Measurements from ENCODE around the gene SEPTIN8. TPM values are rescaled to one million over a fixed set of nuclear protein-coding genes. Genes with fewer than 3 reads are reported as not detected.

Gene SEPTIN8
- total RNA-seq, 1 experiment from 2014 or later: 38.2 TPM

DNA sequence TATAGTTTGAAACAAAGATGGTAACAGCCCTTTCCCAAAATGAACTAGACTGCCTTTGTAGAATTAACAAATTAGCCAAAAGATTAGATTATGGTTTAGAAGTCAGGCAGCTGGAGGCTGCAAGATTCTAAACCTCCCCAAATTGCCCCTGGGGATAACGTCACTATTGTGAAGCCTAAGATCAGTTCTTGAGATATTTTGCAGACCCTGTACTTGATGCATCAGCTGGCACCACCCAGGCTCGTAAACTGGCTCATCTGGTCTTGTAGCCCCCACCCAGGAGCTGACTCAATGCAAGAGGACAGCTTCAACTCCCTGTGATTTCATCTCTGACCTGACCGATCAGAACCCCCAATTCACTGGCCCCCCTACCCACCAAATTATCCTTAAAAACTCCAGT is 31.8 kb upstream of the SEPTIN8 start:
- Histone ChIP-seq H3K9ac (ENCODE audit: extremely low read depth, insufficient read length, low read length) (no peak overlapping the region), H3K14ac (ENCODE audit: insufficient read depth, low read length) (no peak overlapping the region), H3K18ac (ENCODE audit: insufficient read length, low read depth, low read length) (no peak overlapping the region), H2AK5ac (ENCODE audit: insufficient read length, low read length) (no peak overlapping the region), H2BK120ac (ENCODE audit: low read depth, low read length, poor library complexity, severe bottlenecking) (no peak overlapping the region), H3T11ph (ENCODE audit: low read length) (no peak overlapping the region), H2AFZ (ENCODE audit: low read length) (no peak overlapping the region), H3K27ac (ENCODE audit: insufficient read length, low read depth, low read length) (no peak overlapping the region), H2BK15ac (ENCODE audit: low read depth, low read length) (no peak overlapping the region), H3K9me3 (ENCODE audit: control insufficient read depth, low read depth, low read length) (no peaks in the 10 kb centered on the region), H3K27me3 (ENCODE audit: insufficient read depth, low read length) (peaks cover 20% of the 10 kb centered on the region), H3K4me2 (ENCODE audit: insufficient read depth, insufficient read length, low read length) (no peak overlapping the region), H4K20me1 (ENCODE audit: control insufficient read depth, insufficient read depth, insufficient read length) (no peaks in the 10 kb centered on the region), H3K4ac (ENCODE audit: low read depth, low read length) (no peak overlapping the region), H2BK5ac (ENCODE audit: insufficient read length, low read length) (no peak overlapping the region), H4K8ac (replicated peaks; ENCODE audit: insufficient read length, low read depth, low read length) (no peak overlapping the region), H3K4me1 (ENCODE audit: insufficient read depth, low read length) (no peaks in the 10 kb centered on the region), H3K79me1 (ENCODE audit: insufficient read depth, low read depth, low read length, poor library complexity, severe bottlenecking) (no peaks in the 10 kb centered on the region), H4K91ac (ENCODE audit: insufficient read length, low read depth, low read length) (no peak overlapping the region), H3K23ac (ENCODE audit: insufficient read length, low read depth, low read length) (no peak overlapping the region), H2BK20ac (ENCODE audit: low read depth, low read length, poor library complexity, severe bottlenecking) (no peak overlapping the region), H3K23me2 (ENCODE audit: insufficient read length, low read depth, low read length, poor library complexity, severe bottlenecking) (no peaks in the 10 kb centered on the region), H3K56ac (ENCODE audit: insufficient read length, low read depth, low read length) (no peak overlapping the region), H3K79me2 (ENCODE audit: insufficient read depth, low read length) (no peaks in the 10 kb centered on the region), H4K5ac (ENCODE audit: insufficient read length, low read depth, low read length) (no peak overlapping the region), H2BK12ac (ENCODE audit: insufficient read length, low read depth, low read length) (no peak overlapping the region)
- TF ChIP-seq, protein P1, sequence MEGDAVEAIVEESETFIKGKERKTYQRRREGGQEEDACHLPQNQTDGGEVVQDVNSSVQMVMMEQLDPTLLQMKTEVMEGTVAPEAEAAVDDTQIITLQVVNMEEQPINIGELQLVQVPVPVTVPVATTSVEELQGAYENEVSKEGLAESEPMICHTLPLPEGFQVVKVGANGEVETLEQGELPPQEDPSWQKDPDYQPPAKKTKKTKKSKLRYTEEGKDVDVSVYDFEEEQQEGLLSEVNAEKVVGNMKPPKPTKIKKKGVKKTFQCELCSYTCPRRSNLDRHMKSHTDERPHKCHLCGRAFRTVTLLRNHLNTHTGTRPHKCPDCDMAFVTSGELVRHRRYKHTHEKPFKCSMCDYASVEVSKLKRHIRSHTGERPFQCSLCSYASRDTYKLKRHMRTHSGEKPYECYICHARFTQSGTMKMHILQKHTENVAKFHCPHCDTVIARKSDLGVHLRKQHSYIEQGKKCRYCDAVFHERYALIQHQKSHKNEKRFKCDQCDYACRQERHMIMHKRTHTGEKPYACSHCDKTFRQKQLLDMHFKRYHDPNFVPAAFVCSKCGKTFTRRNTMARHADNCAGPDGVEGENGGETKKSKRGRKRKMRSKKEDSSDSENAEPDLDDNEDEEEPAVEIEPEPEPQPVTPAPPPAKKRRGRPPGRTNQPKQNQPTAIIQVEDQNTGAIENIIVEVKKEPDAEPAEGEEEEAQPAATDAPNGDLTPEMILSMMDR (conservative IDR thresholded peaks at IDR 0.05): no peak
- H3K27ac Mint-ChIP-seq: no peak overlapping the region
- H3K4me3 Mint-ChIP-seq: no peak overlapping the region
- peaks cover 61% of the 10 kb centered on the region for H3K27me3 Mint-ChIP-seq (ENCODE audit: low read depth)
- no peaks in the 10 kb centered on the region; a peak in 1 of 7 replicates for H3K36me3 Mint-ChIP-seq (ENCODE audit: insufficient read depth in 1 of 3, low read depth in 3 of 3)
- H3K9me3 Mint-ChIP-seq: no peaks in the 10 kb centered on the region; a peak in 1 of 5 replicates
- no CpG with 5 or more reads among the region's 3 CpGs for WGBS (ENCODE audit: extremely low coverage, insufficient read length, low lambda C conversion rate)
- peaks cover 13 to 26% of the 10 kb centered on the region in 2 experiments for H3K4me1 Mint-ChIP-seq
- no peak for DNase-seq

All from H9 (cell line).